Stimulated activated naive CD8-positive, alpha-beta T cell treated with anti-CD3 and anti-CD28 coated beads, Interleukin-15, Interleukin-2, amounts not matched to agents 100 ng/mL and 50 ng/mL, for 24 hours (primary cell): ENCODE measurements around the gene HOXD8.

Experiments
- H3K27ac Mint-ChIP-seq: one replicate; pipeline ENCODE4 v1.8.0; 2021; ENCODE audit warnings: mild to moderate bottlenecking, mixed read lengths
- H3K27me3 Mint-ChIP-seq: one replicate; pipeline ENCODE4 v1.8.0; 2021; ENCODE audit warnings: mixed read lengths
- H3K36me3 Mint-ChIP-seq: one replicate; pipeline ENCODE4 v1.8.0; 2021; ENCODE audit warnings: low read depth, mixed read lengths
- H3K4me1 Mint-ChIP-seq: one replicate; pipeline ENCODE4 v1.8.0; 2021; ENCODE audit warnings: low read depth, mixed read lengths
- H3K4me3 Mint-ChIP-seq: one replicate; pipeline ENCODE4 v1.8.0; 2021; ENCODE audit warnings: mild to moderate bottlenecking, mixed read lengths
- H3K9me3 Mint-ChIP-seq: one replicate; pipeline ENCODE4 v1.8.0; 2021; ENCODE audit warnings: mixed read lengths

The HOXD8 gene

DNA sequence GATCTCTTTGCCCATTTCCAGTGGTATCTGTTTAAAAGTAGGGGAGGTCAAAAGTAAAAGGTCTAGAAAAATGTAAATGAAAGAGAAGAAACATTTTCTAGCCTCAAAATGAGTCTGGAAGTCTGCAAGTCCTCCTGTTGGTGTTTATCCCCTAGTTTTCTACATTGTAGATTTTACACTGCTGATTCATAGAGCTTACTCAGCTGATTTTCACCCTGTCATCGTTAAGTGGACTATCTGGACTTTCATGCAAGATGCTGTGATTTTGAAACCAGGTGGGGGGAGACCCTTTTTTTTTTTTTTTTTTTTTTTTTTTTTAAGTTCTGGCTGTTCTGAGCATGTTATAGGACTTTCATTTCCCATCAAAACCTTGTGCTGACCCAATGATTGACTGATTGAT, 37.9 kb downstream of the HOXD8 start:
- H3K27ac Mint-ChIP-seq, result no peak overlapping the region
- no peak overlapping the region for H3K4me3 Mint-ChIP-seq
- H3K4me1 Mint-ChIP-seq, result peaks cover 6% of the 10 kb centered on the region
- H3K27me3 Mint-ChIP-seq, result peaks cover 80% of the 10 kb centered on the region
- peaks cover 8% of the 10 kb centered on the region for H3K9me3 Mint-ChIP-seq
- H3K36me3 Mint-ChIP-seq, result peaks cover 8% of the 10 kb centered on the region

DNA sequence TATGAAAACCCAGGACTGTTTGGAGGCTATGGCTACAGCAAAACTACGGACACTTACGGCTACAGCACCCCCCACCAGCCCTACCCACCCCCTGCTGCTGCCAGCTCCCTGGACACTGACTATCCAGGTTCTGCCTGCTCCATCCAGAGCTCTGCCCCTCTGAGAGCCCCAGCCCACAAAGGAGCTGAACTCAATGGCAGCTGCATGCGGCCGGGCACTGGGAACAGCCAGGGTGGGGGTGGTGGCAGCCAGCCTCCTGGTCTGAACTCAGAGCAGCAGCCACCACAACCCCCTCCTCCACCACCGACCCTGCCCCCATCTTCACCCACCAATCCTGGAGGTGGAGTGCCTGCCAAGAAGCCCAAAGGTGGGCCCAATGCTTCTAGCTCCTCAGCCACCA, 39.7 kb downstream of the HOXD8 start:
- H3K4me3 Mint-ChIP-seq, result no peak overlapping the region
- peaks cover 3% of the 10 kb centered on the region for H3K36me3 Mint-ChIP-seq
- peaks cover 7% of the 10 kb centered on the region for H3K4me1 Mint-ChIP-seq
- peaks cover 1% of the 10 kb centered on the region for H3K9me3 Mint-ChIP-seq
- peaks cover 83% of the 10 kb centered on the region for H3K27me3 Mint-ChIP-seq
- no peak overlapping the region for H3K27ac Mint-ChIP-seq

- Mint-ChIP-seq H3K27ac (no peak overlapping the region), H3K9me3 (no peaks in the 10 kb centered on the region), H3K27me3 (peaks cover 81% of the 10 kb centered on the region), H3K4me1 (peaks cover 10% of the 10 kb centered on the region), H3K36me3 (no peaks in the 10 kb centered on the region), H3K4me3 (no peak overlapping the region)
Observed at GRCh38 chr2:176169711-176170110, 40.2 kb downstream of the HOXD8 start.

- Mint-ChIP-seq H3K27ac (no peak overlapping the region), H3K36me3 (no peaks in the 10 kb centered on the region), H3K4me3 (no peak overlapping the region), H3K9me3 (no peaks in the 10 kb centered on the region), H3K27me3 (peaks cover 81% of the 10 kb centered on the region), H3K4me1 (peaks cover 14% of the 10 kb centered on the region)
Observed at GRCh38 chr2:176170602-176171305, 41.2 kb downstream of the HOXD8 start.

DNA sequence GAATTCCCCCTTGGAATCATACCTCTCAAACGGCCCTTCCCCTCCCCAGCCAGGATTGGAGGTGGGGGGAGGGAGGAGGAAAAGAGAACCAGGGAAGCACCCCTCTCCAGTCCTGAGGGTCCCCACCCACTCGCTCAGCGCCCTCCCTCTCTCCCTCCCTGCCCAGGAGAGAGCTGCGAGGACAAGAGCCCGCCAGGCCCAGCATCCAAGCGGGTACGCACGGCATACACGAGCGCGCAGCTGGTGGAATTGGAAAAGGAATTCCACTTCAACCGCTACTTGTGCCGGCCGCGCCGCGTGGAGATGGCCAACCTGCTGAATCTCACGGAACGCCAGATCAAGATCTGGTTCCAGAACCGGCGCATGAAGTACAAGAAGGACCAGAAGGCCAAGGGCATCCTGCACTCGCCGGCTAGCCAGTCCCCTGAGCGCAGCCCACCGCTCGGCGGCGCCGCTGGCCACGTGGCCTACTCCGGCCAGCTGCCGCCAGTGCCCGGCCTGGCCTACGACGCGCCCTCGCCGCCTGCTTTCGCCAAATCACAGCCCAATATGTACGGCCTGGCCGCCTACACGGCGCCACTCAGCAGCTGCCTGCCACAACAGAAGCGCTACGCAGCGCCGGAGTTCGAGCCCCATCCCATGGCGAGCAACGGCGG, 42.0 kb downstream of the HOXD8 start:
- Mint-ChIP-seq H3K36me3 (no peaks in the 10 kb centered on the region), H3K4me3 (no peak overlapping the region), H3K9me3 (no peaks in the 10 kb centered on the region), H3K27ac (no peak overlapping the region), H3K27me3 (peaks cover 81% of the 10 kb centered on the region), H3K4me1 (peaks cover 14% of the 10 kb centered on the region)

DNA sequence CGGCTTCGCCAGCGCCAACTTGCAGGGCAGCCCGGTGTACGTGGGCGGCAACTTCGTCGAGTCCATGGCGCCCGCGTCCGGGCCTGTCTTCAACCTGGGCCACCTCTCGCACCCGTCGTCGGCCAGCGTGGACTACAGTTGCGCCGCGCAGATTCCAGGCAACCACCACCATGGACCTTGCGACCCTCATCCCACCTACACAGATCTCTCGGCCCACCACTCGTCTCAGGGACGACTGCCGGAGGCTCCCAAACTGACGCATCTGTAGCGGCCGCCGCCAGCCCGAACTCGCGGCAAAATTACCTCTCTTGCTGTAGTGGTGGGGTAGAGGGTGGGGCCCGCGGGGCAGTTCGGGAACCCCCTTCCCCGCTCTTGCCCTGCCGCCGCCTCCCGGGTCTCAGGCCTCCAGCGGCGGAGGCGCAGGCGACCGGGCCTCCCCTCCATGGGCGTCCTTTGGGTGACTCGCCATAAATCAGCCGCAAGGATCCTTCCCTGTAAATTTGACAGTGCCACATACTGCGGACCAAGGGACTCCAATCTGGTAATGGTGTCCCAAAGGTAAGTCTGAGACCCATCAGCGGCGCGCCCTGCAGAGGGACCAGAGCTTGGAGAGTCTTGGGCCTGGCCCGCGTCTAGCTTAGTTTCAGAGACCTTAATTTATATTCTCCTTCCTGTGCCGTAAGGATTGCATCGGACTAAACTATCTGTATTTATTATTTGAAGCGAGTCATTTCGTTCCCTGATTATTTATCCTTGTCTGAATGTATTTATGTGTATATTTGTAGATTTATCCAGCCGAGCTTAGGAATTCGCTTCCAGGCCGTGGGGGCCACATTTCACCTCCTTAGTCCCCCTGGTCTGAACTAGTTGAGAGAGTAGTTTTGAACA, 42.7 kb downstream of the HOXD8 start:
- peaks cover 81% of the 10 kb centered on the region for H3K27me3 Mint-ChIP-seq
- no peak overlapping the region for H3K4me3 Mint-ChIP-seq
- no peaks in the 10 kb centered on the region for H3K36me3 Mint-ChIP-seq

DNA sequence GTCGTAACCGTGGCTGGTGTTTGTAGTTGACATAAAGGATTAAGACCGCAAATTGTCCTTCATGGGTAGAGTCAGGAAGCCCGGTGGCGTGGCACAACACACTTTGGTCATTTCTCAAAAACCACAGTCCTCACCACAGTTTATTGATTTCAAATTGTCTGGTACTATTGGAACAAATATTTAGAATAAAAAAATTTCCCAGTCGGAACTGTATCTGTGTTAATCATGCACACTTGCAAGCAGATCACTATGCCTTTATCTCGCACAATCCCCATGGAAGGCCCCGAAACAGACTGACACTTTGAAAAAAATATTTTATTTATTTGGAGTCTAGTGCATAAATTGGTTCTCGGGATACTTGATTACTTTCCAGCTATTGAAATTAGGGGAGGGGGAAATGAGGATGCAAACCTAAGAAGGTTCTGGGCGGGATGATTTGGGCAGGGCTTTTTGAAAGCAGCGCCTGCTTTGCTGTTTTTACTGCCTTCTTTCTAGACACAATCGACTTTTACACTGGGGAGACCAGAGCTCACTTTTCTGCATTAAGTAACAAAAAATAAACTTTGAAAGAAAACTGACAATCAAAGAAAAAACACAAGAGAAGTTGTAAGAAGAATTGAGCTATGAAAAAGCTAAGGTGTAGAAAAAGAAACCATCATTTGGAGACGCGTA, 43.5 kb downstream of the HOXD8 start:
- peaks cover 81% of the 10 kb centered on the region for H3K27me3 Mint-ChIP-seq
- no peak overlapping the region for H3K4me3 Mint-ChIP-seq
- H3K27ac Mint-ChIP-seq, result no peak overlapping the region
- no peaks in the 10 kb centered on the region for H3K36me3 Mint-ChIP-seq
- H3K9me3 Mint-ChIP-seq, result no peaks in the 10 kb centered on the region
- H3K4me1 Mint-ChIP-seq, result peaks cover 14% of the 10 kb centered on the region

More for the DNA sequence above, 42.7 kb downstream of the HOXD8 start:
- peaks cover 14% of the 10 kb centered on the region for H3K4me1 Mint-ChIP-seq
- no peaks in the 10 kb centered on the region for H3K9me3 Mint-ChIP-seq
- no peak overlapping the region for H3K27ac Mint-ChIP-seq

- Mint-ChIP-seq H3K27me3 (peaks cover 88% of the 10 kb centered on the region), H3K9me3 (no peaks in the 10 kb centered on the region), H3K4me1 (peaks cover 14% of the 10 kb centered on the region), H3K27ac (no peak overlapping the region), H3K36me3 (no peaks in the 10 kb centered on the region), H3K4me3 (no peak overlapping the region)
Observed at GRCh38 chr2:176173567-176174381, 44.3 kb downstream of the HOXD8 start.

- Mint-ChIP-seq H3K36me3 (no peaks in the 10 kb centered on the region), H3K4me1 (peaks cover 14% of the 10 kb centered on the region), H3K27me3 (peaks cover 92% of the 10 kb centered on the region), H3K27ac (no peak overlapping the region), H3K4me3 (no peak overlapping the region), H3K9me3 (no peaks in the 10 kb centered on the region)
Observed at GRCh38 chr2:176174382-176174823, 44.9 kb downstream of the HOXD8 start.

GRCh38 chr2:176174824-176175708, 45.6 kb downstream of the HOXD8 start:
- peaks cover 14% of the 10 kb centered on the region for H3K4me1 Mint-ChIP-seq
- H3K4me3 Mint-ChIP-seq, result no peak overlapping the region
- no peak overlapping the region for H3K27ac Mint-ChIP-seq

GRCh38 chr2:176175709-176176607, 46.5 kb downstream of the HOXD8 start:
- Mint-ChIP-seq H3K4me3 (no peak overlapping the region), H3K27ac (no peak overlapping the region), H3K9me3 (no peaks in the 10 kb centered on the region), H3K36me3 (no peaks in the 10 kb centered on the region), H3K4me1 (peaks cover 14% of the 10 kb centered on the region), H3K27me3 (peaks cover 92% of the 10 kb centered on the region)

More at GRCh38 chr2:176174824-176175708, 45.6 kb downstream of the HOXD8 start:
- Mint-ChIP-seq H3K9me3 (no peaks in the 10 kb centered on the region), H3K27me3 (peaks cover 92% of the 10 kb centered on the region), H3K36me3 (no peaks in the 10 kb centered on the region)

DNA sequence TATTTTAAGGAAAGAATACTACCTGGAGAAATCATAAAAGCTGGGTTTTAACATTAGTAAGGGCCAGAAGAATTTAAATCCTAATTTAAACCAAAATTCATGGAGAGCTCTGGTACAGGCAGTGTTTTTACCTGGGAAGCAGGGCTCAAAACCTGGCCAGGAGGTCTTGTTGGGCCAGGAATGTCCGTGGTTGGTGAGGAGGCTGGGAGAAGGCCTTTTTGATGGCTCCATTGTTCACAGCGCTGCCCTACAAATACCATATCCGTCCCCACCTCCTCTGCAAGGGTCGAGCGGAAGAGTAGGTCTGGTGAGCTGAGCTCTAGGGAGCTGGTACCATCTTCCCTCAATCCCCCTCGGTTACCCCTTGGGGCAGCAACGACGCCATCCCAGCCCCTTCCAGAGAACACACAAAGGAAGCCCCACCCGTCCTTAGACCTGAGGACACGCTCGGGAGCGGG, 48.1 kb downstream of the HOXD8 start:
- Mint-ChIP-seq H3K27me3 (peaks cover 91% of the 10 kb centered on the region), H3K9me3 (no peaks in the 10 kb centered on the region), H3K4me3 (no peak overlapping the region), H3K4me1 (peaks cover 14% of the 10 kb centered on the region), H3K27ac (no peak overlapping the region), H3K36me3 (no peaks in the 10 kb centered on the region)
